A549 (cell line): ENCODE measurements around the gene CLN6. TPM values are rescaled to one million over a fixed set of nuclear protein-coding genes. Genes with fewer than 3 reads are reported as not detected.

Experiments
- ATAC-seq, 2 experiments: fragments of 200-7000 bp in 1 of 2; fragments of >200 bp in 1 of 2; cut with Nextera tagmentation in 1 of 2; cut with Tn5 transposase in 1 of 2; 3 replicates each; pipeline versions ENCODE4 v1.8.0 to v1.9.1; 2018 to 2020; ENCODE audit warnings: mild to moderate bottlenecking in 1 of 2, moderate library complexity in 1 of 2
- CTCF ChIA-PET: fragments of 300-600 bp; sonication (Branson Sonifier 250); formaldehyde crosslinking; extraction: SDS; loops from one replicate; lab custom pipeline; 2021; ENCODE audit warnings: antibody characterized with exemption, inconsistent platforms; lab: Yijun Ruan, JAX
- POLR2A ChIA-PET: fragments of 350-600 bp; formaldehyde crosslinking; extraction: SDS; loops from one replicate; lab custom pipeline; 2021; ENCODE audit warnings: antibody characterized with exemption, inconsistent platforms; lab: Yijun Ruan, JAX
- DNase-seq, 2 experiments: peaks; one replicate each; pipeline versions ENCODE4 v3.0.0 to v3.0.0-alpha.2; 2011 to 2016; ENCODE audit warnings: low read depth in 1 of 2, low spot score in 1 of 2
- FAIRE-seq: peaks from 2 replicates; lab custom pipeline; 2011; peaks lifted over from hg19 to GRCh38; lab: Jason Lieb, UNC
- H3K27ac ChIP-seq, 2 experiments: fragments of >200 bp; sonication (Bioruptor Twin); formaldehyde crosslinking; 3 replicates each; pipeline ENCODE4 v1.5.1; 2016 to 2017
- H3K4me1 ChIP-seq: fragments of >200 bp; sonication (Bioruptor Twin); formaldehyde crosslinking; 3 replicates; pipeline ENCODE4 v1.6.1; 2016
- H3K4me2 ChIP-seq: fragments of >200 bp; sonication (Bioruptor Twin); formaldehyde crosslinking; 3 replicates; pipeline ENCODE4 v1.6.1; 2016
- H3K4me3 ChIP-seq: fragments of >200 bp; sonication (Bioruptor Twin); formaldehyde crosslinking; 3 replicates; pipeline ENCODE4 v1.5.1; 2016
- H3K9me3 ChIP-seq: fragments of >200 bp; sonication (Bioruptor Twin); formaldehyde crosslinking; 3 replicates; pipeline ENCODE4 v1.6.1; 2016
- BCL3 ChIP-seq: fragments of >200 bp; sonication (Bioruptor Twin); formaldehyde crosslinking; IDR thresholded peaks from 3 replicates; pipeline ENCODE4 v1.6.1; 2016
- CBX8 ChIP-seq: fragments of 200-600 bp; sonication (generic); IDR thresholded peaks from 2 replicates; pipeline ENCODE4 v1.6.1; 2016
- CHD4 ChIP-seq: fragments of 200-600 bp; sonication (generic); IDR thresholded peaks from 2 replicates; pipeline ENCODE4 v1.6.1; 2016; ENCODE audit warnings: antibody characterized with exemption, mild to moderate bottlenecking, borderline replicate concordance
- EHF ChIP-seq: fragments of 250-450 bp; sonication (Bioruptor Pico); IDR thresholded peaks from 2 replicates; pipeline ENCODE4 v1.5.0; 2020; ENCODE audit warnings: mild to moderate bottlenecking
- FOSL2 ChIP-seq, 2 experiments: fragments of 450-650 bp in 1 of 2; fragments of >200 bp in 1 of 2; sonication (Bioruptor Twin) in 1 of 2; formaldehyde crosslinking; IDR thresholded peaks; 2 replicates each; pipeline versions ENCODE4 v1.5.0 to v1.6.1; 2016 to 2020; ENCODE audit warnings: mild to moderate bottlenecking in 1 of 2, moderate library complexity in 1 of 2
- GATA3 ChIP-seq: IDR thresholded peaks from 2 replicates; pipeline ENCODE4 v1.6.1; 2012; ENCODE audit warnings: borderline replicate concordance
- HDAC2 ChIP-seq: fragments of 200-600 bp; sonication (generic); IDR thresholded peaks from 2 replicates; pipeline ENCODE4 v1.6.1; 2016
- HEYL ChIP-seq: fragments of 250-450 bp; sonication (Bioruptor Pico); IDR thresholded peaks from 2 replicates; pipeline ENCODE4 v1.8.0; 2021; ENCODE audit warnings: mild to moderate bottlenecking, moderate library complexity
- HOXA7 ChIP-seq: fragments of 250-450 bp; sonication (Bioruptor Pico); IDR thresholded peaks from 2 replicates; pipeline ENCODE4 v1.5.0; 2020; ENCODE audit warnings: mild to moderate bottlenecking, moderate library complexity
- HOXB13 ChIP-seq: fragments of 250-450 bp; sonication (Bioruptor Pico); IDR thresholded peaks from 2 replicates; pipeline ENCODE4 v1.5.0; 2020; ENCODE audit warnings: low read depth, mild to moderate bottlenecking, moderate library complexity
- HOXB5 ChIP-seq: fragments of 250-450 bp; sonication (Bioruptor Pico); IDR thresholded peaks from 2 replicates; pipeline ENCODE4 v1.5.0; 2020; ENCODE audit warnings: mild to moderate bottlenecking, moderate library complexity
- KDM5A ChIP-seq: fragments of 200-600 bp; sonication (generic); IDR thresholded peaks from 2 replicates; pipeline ENCODE4 v1.6.1; 2016; ENCODE audit warnings: antibody characterized with exemption, mild to moderate bottlenecking
- MAFK ChIP-seq: fragments of 450-650 bp; IDR thresholded peaks from 2 replicates; pipeline ENCODE4 v1.6.1; 2014; ENCODE audit not compliant: partially characterized antibody
- MAX ChIP-seq: IDR thresholded peaks from 2 replicates; pipeline ENCODE4 v1.6.1; 2012
- MYC ChIP-seq: IDR thresholded peaks from 2 replicates; pipeline ENCODE4 v1.6.1; 2012; ENCODE audit warnings: mild to moderate bottlenecking, inconsistent platforms, low read length, improper control_type of control experiment, borderline replicate concordance
- NPAS2 ChIP-seq: fragments of 250-450 bp; sonication (Bioruptor Pico); IDR thresholded peaks from 2 replicates; pipeline ENCODE4 v1.8.0; 2022; ENCODE audit warnings: mild to moderate bottlenecking, moderate library complexity, borderline replicate concordance
- POLR2AphosphoS2 ChIP-seq: conservative IDR thresholded peaks from 2 replicates; pipeline ENCODE4 v1.6.1; 2012; ENCODE audit warnings: low read length, improper control_type of control experiment, inconsistent platforms
- RAD21 ChIP-seq, 2 experiments: fragments of >200 bp in 1 of 2; sonication (Bioruptor Twin) in 1 of 2; formaldehyde crosslinking in 1 of 2; IDR thresholded peaks in 1 of 2; conservative IDR thresholded peaks in 1 of 2; 2 replicates in 1 of 2; 3 replicates in 1 of 2; pipeline ENCODE4 v1.6.1; 2012 to 2018; ENCODE audit warnings: inconsistent platforms in 1 of 2
- SMC3 ChIP-seq: fragments of >200 bp; sonication (Bioruptor Twin); formaldehyde crosslinking; IDR thresholded peaks from 3 replicates; pipeline ENCODE4 v1.6.1; 2018; ENCODE audit warnings: inconsistent platforms
- WGBS: methylation state at CpG from one replicate; pipeline ENCODE4 v1.1.6; 2017; ENCODE audit errors: missing lambda C conversion rate; 5-methylcytosine and 5-hydroxymethylcytosine counted together
- polyA plus RNA-seq, 4 experiments: library from polyadenylated mRNA; depleted of rRNA in 3 of 4; stranded (reverse); fragments of >200 nt; fragmentation: RNase III in 1 of 4; extraction: RNeasy Plus Mini Kit Qiagen cat#74134 plus additional on column Dnase treatment in 1 of 4; gene quantifications; 2 replicates in 3 of 4; 3 replicates in 1 of 4; pipeline ENCODE4 v1.2.3, GENCODE V29; 2011 to 2017
- TF ChIP-seq, protein P1 (sequence below): fragments of 150-350 bp; IDR thresholded peaks from 2 replicates; pipeline ENCODE4 v1.6.1; 2014; ENCODE audit warnings: low read depth, mild to moderate bottlenecking, low read length

CLN6 gene
- polyA plus RNA-seq, 2 of the 4 experiments (the other 2 are of a cell fraction), result 47.5 to 69.7 TPM

- DNase-seq (no peak), FAIRE-seq (peak; percentile 68), ATAC-seq (no peak)
- no peak overlapping the region for H3K4me3 ChIP-seq
- H3K4me2 ChIP-seq, result no peak overlapping the region
- no peak overlapping the region for H3K27ac ChIP-seq
- CTCF ChIA-PET, result interaction anchor here (0.9 to 1.0 kb wide), 3 partner anchors 17 to 733 kb away, joined by 3 read pairs; no protein-coding TSS in a partner anchor
- TF ChIP-seq KDM5A (no peak), MYC (no peak), CHD4 (no peak), POLR2AphosphoS2 (no peak; the same call in 1 of the 2 replicates)
- TF ChIP-seq, protein P1, sequence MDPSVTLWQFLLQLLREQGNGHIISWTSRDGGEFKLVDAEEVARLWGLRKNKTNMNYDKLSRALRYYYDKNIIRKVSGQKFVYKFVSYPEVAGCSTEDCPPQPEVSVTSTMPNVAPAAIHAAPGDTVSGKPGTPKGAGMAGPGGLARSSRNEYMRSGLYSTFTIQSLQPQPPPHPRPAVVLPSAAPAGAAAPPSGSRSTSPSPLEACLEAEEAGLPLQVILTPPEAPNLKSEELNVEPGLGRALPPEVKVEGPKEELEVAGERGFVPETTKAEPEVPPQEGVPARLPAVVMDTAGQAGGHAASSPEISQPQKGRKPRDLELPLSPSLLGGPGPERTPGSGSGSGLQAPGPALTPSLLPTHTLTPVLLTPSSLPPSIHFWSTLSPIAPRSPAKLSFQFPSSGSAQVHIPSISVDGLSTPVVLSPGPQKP, result no peak
- POLR2A ChIA-PET, result no interaction called here
- H3K9me3 ChIP-seq, result no peaks in the 10 kb centered on the region
- no peaks in the 10 kb centered on the region for H3K4me1 ChIP-seq
- WGBS, result 80% methylated on average over 3 of the region's 3 CpGs
These were observed 38.0 kb downstream of the CLN6 start for GRCh38 chr15:68191555-68191954.

- Histone ChIP-seq H3K9me3 (no peaks in the 10 kb centered on the region), H3K4me1 (no peaks in the 10 kb centered on the region), H3K27ac (no peak overlapping the region), H3K4me2 (no peak overlapping the region), H3K4me3 (no peak overlapping the region)
- ChIA-PET CTCF (no interaction called here), POLR2A (no interaction called here)
- ATAC-seq (no peak), DNase-seq (no peak), FAIRE-seq (peak; percentile 51)
- TF ChIP-seq EHF (CRISPR knock-in tag) (no peak), MAFK (no peak)
- WGBS, result 93% methylated on average over 4 of the region's 4 CpGs
These were observed 39.5 kb downstream of the CLN6 start for GRCh38 chr15:68190048-68190447.

DNA sequence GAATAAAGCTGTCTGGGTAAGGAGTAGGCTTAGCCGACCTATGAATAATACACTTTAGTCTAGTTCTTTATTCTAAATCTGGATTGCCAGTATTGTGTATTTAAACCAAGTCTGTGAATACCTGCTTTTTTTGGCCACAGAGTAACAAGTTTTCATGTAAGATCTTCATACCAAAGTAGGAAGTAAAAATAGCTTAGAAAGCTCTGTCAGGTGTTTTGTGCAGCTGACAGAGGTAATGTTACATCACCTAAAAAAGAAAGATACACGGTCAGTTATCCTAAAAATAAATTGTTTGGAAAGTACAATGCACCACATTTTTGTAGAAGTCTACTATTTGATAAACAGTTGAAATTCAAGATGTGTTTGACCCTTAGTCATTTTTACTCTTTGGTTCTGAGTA, 40.9 kb downstream of the CLN6 start:
- 87% methylated on average over 2 of the region's 2 CpGs for WGBS
- POLR2A ChIA-PET, result no interaction called here
- no peak overlapping the region for H3K4me2 ChIP-seq
- H3K9me3 ChIP-seq, result no peaks in the 10 kb centered on the region
- CTCF ChIA-PET, result interaction anchor here (0.5 kb wide), 1 partner anchor 286 kb away, joined by 3 read pairs; no protein-coding TSS in a partner anchor
- ATAC-seq (no peak), DNase-seq (no peak)
- H3K4me1 ChIP-seq, result no peaks in the 10 kb centered on the region
- TF ChIP-seq BCL3 (0 out of 3 replicates have a peak, but pooled peaks have one; percentile 11), HOXB13 (CRISPR knock-in tag) (no peak)
- TF ChIP-seq, all 56 proteins: peak for 1
- FAIRE-seq, result peak; percentile 80
- Histone ChIP-seq H3K27ac (no peak overlapping the region), H3K4me3 (no peak overlapping the region)

DNA sequence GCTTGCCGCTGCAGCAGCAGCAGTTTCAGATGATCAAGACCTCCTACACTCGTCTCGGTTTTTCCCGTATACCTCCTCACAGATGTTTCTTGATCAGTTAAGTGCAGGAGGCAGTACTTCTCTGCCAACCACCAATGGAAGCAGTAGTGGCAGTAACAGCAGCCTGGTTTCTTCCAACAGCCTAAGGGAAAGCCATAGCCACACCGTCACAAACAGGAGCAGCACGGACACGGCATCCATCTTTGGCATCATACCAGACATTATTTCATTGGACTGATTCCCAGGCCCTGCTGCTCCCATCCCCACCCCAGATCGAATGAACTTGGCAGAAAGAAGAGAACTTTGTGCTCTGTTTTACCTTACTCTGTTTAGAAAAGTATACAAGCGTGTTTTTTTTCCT, 42.0 kb downstream of the CLN6 start:
- FAIRE-seq, result no peak
- Histone ChIP-seq H3K4me2 (no peak overlapping the region), H3K4me1 (no peaks in the 10 kb centered on the region), H3K27ac (no peak overlapping the region), H3K9me3 (no peaks in the 10 kb centered on the region), H3K4me3 (no peak overlapping the region)
- TF ChIP-seq HEYL (CRISPR knock-in tag) (no peak), NPAS2 (CRISPR knock-in tag) (no peak), CBX8 (no peak), SMC3 (no peak), HOXA7 (CRISPR knock-in tag) (no peak), BCL3 (no peak), RAD21 (conservative IDR thresholded peaks at IDR 0.05 in 1 of 2, IDR thresholded peaks at IDR 0.05 in 1 of 2) (no peak), KDM5A (no peak), MAX (no peak), FOSL2 (IDR thresholded peaks at IDR 0.05) (no peak), FOSL2 (CRISPR knock-in tag; IDR thresholded peaks at IDR 0.05) (no peak), HDAC2 (no peak), GATA3 (no peak), HOXB5 (CRISPR knock-in tag) (no peak)
- WGBS, result 76% methylated on average over 9 of the region's 9 CpGs
- peak in 1 of 2 experiments; percentile 40; a peak in 3 of 6 replicates for ATAC-seq
- CTCF ChIA-PET, result no interaction called here
- POLR2A ChIA-PET, result no interaction called here
- DNase-seq, result no peak
